ENCODE data around the gene NFKBIZ. TPM values are rescaled to one million over a fixed set of nuclear protein-coding genes. Genes with fewer than 3 reads are reported as not detected.

Gene NFKBIZ
- total RNA-seq, 1 experiment from 2014 or later, result 10.4 TPM

GRCh38 chr3:101814835-101815234 is 34.5 kb upstream of the NFKBIZ start:
- peaks cover 20% of the 10 kb centered on the region for H3K36me3 ChIP-seq
- no peaks in the 10 kb centered on the region; the same call in 1 of the 2 replicates for H3K9me3 ChIP-seq (replicated peaks)
- H3K4me1 ChIP-seq (replicated peaks), result peaks cover 7% of the 10 kb centered on the region
- no peak overlapping the region for H3K27ac ChIP-seq
- no peak for DNase-seq (ENCODE audit: low read depth in 1 of 2, low spot score in 2 of 2)
- H3K27me3 ChIP-seq (replicated peaks), result no peaks in the 10 kb centered on the region
- H3K4me3 ChIP-seq, result no peak overlapping the region

- Histone ChIP-seq H3K9me3 (replicated peaks) (no peaks in the 10 kb centered on the region), H3K27me3 (replicated peaks) (no peaks in the 10 kb centered on the region), H3K4me3 (no peak overlapping the region), H3K4me1 (replicated peaks) (no peaks in the 10 kb centered on the region), H3K36me3 (peaks cover 24% of the 10 kb centered on the region), H3K27ac (no peak overlapping the region)
- DNase-seq (ENCODE audit: low read depth in 1 of 2, low spot score in 2 of 2), result no peak
Measured at GRCh38 chr3:101816215-101817149, 32.8 kb upstream of the NFKBIZ start.

GRCh38 chr3:101817992-101818391 is 31.3 kb upstream of the NFKBIZ start:
- no peak for DNase-seq (ENCODE audit: low read depth in 1 of 2, low spot score in 2 of 2)
- Histone ChIP-seq H3K9me3 (replicated peaks) (no peaks in the 10 kb centered on the region), H3K4me1 (replicated peaks) (no peaks in the 10 kb centered on the region), H3K27me3 (replicated peaks) (no peaks in the 10 kb centered on the region), H3K4me3 (no peak overlapping the region), H3K27ac (no peak overlapping the region), H3K36me3 (peaks cover 26% of the 10 kb centered on the region)

GRCh38 chr3:101819649-101820206 is 29.6 kb upstream of the NFKBIZ start:
- no peaks in the 10 kb centered on the region for H3K27me3 ChIP-seq (replicated peaks)

GRCh38 chr3:101821503-101821902 is 27.8 kb upstream of the NFKBIZ start:
- Histone ChIP-seq H3K27ac (no peak overlapping the region), H3K36me3 (peaks cover 22% of the 10 kb centered on the region), H3K27me3 (replicated peaks) (no peaks in the 10 kb centered on the region), H3K4me3 (no peak overlapping the region), H3K9me3 (replicated peaks) (no peaks in the 10 kb centered on the region), H3K4me1 (replicated peaks) (peaks cover 7% of the 10 kb centered on the region; the same call in 1 of the 2 replicates)
- DNase-seq (ENCODE audit: low read depth in 1 of 2, low spot score in 2 of 2), result no peak

More at GRCh38 chr3:101819649-101820206, 29.6 kb upstream of the NFKBIZ start:
- Histone ChIP-seq H3K4me1 (replicated peaks) (no peaks in the 10 kb centered on the region), H3K4me3 (no peak overlapping the region), H3K27ac (no peak overlapping the region), H3K36me3 (peaks cover 26% of the 10 kb centered on the region), H3K9me3 (replicated peaks) (no peaks in the 10 kb centered on the region)
- no peak for DNase-seq (ENCODE audit: low read depth in 1 of 2, low spot score in 2 of 2)

GRCh38 chr3:101823525-101823924 is 25.8 kb upstream of the NFKBIZ start:
- peaks cover 16% of the 10 kb centered on the region for H3K4me1 ChIP-seq (replicated peaks)
- no peak overlapping the region for H3K4me3 ChIP-seq
- H3K27ac ChIP-seq, result no peak overlapping the region
- no peaks in the 10 kb centered on the region for H3K27me3 ChIP-seq (replicated peaks)
- DNase-seq (ENCODE audit: low read depth in 1 of 2, low spot score in 2 of 2), result no peak
- no peaks in the 10 kb centered on the region for H3K9me3 ChIP-seq (replicated peaks)
- peaks cover 10% of the 10 kb centered on the region; the same call in 1 of the 2 replicates for H3K36me3 ChIP-seq

- no peak overlapping the region for H3K4me3 ChIP-seq
- H3K36me3 ChIP-seq, result peaks cover 7% of the 10 kb centered on the region; the same call in 1 of the 2 replicates
- peaks cover 26% of the 10 kb centered on the region for H3K4me1 ChIP-seq (replicated peaks)
- no peaks in the 10 kb centered on the region for H3K9me3 ChIP-seq (replicated peaks)
- no peak for DNase-seq (ENCODE audit: low read depth in 1 of 2, low spot score in 2 of 2)
- no peaks in the 10 kb centered on the region for H3K27me3 ChIP-seq (replicated peaks)
- no peak overlapping the region for H3K27ac ChIP-seq
Measured at GRCh38 chr3:101824702-101825101, 24.6 kb upstream of the NFKBIZ start.

GRCh38 chr3:101825904-101826445 is 23.3 kb upstream of the NFKBIZ start:
- Histone ChIP-seq H3K4me3 (no peak overlapping the region), H3K27ac (no peak overlapping the region), H3K4me1 (replicated peaks) (peaks cover 26% of the 10 kb centered on the region), H3K27me3 (replicated peaks) (no peaks in the 10 kb centered on the region), H3K9me3 (replicated peaks) (no peaks in the 10 kb centered on the region), H3K36me3 (peaks cover 7% of the 10 kb centered on the region; the same call in 1 of the 2 replicates)
- DNase-seq (ENCODE audit: low read depth in 1 of 2, low spot score in 2 of 2), result no peak

GRCh38 chr3:101827211-101828174 is 21.8 kb upstream of the NFKBIZ start:
- H3K27me3 ChIP-seq (replicated peaks), result no peaks in the 10 kb centered on the region
- peak; percentile 77 to 83 for DNase-seq (ENCODE audit: low read depth in 1 of 2, low spot score in 2 of 2)
- peak overlapping the region; percentile 75 for H3K27ac ChIP-seq
- peak overlapping the region; percentile 43 for H3K4me3 ChIP-seq
- H3K4me1 ChIP-seq (replicated peaks), result peaks cover 26% of the 10 kb centered on the region
- no peaks in the 10 kb centered on the region for H3K9me3 ChIP-seq (replicated peaks)
- no peaks in the 10 kb centered on the region for H3K36me3 ChIP-seq

- H3K27me3 ChIP-seq (replicated peaks), result no peaks in the 10 kb centered on the region
- peak overlapping the region; percentile 43 for H3K4me3 ChIP-seq
- H3K36me3 ChIP-seq, result no peaks in the 10 kb centered on the region
- DNase-seq (ENCODE audit: low read depth in 1 of 2, low spot score in 2 of 2), result peak in 1 of 2 experiments; percentile 16
- no peaks in the 10 kb centered on the region for H3K9me3 ChIP-seq (replicated peaks)
- peaks cover 26% of the 10 kb centered on the region for H3K4me1 ChIP-seq (replicated peaks)
- peak overlapping the region; percentile 75 for H3K27ac ChIP-seq
Measured at GRCh38 chr3:101828276-101828675, 21.0 kb upstream of the NFKBIZ start.

- no peaks in the 10 kb centered on the region for H3K36me3 ChIP-seq
- DNase-seq (ENCODE audit: low read depth in 1 of 2, low spot score in 2 of 2), result peak in 1 of 2 experiments; percentile 28
- H3K9me3 ChIP-seq (replicated peaks), result no peaks in the 10 kb centered on the region
- peak overlapping the region; percentile 75; the same call in 1 of the 2 replicates for H3K27ac ChIP-seq
- H3K27me3 ChIP-seq (replicated peaks), result no peaks in the 10 kb centered on the region
- peaks cover 26% of the 10 kb centered on the region for H3K4me1 ChIP-seq (replicated peaks)
- peak overlapping the region; percentile 43 for H3K4me3 ChIP-seq
Measured at GRCh38 chr3:101828691-101829436, 20.4 kb upstream of the NFKBIZ start.

- no peak overlapping the region for H3K27ac ChIP-seq
- peak in 1 of 2 experiments; percentile 11 for DNase-seq (ENCODE audit: low read depth in 1 of 2, low spot score in 2 of 2)
- no peaks in the 10 kb centered on the region for H3K36me3 ChIP-seq
- H3K4me1 ChIP-seq (replicated peaks), result peaks cover 26% of the 10 kb centered on the region
- no peaks in the 10 kb centered on the region for H3K9me3 ChIP-seq (replicated peaks)
- H3K4me3 ChIP-seq, result no peak overlapping the region
- H3K27me3 ChIP-seq (replicated peaks), result no peaks in the 10 kb centered on the region
Measured at GRCh38 chr3:101829437-101829830, 19.9 kb upstream of the NFKBIZ start.
